Stimulated activated effector memory CD8-positive, alpha-beta T cell treated with anti-CD3 and anti-CD28 coated beads, Interleukin-12 subunit alpha, Interleukin-12 subunit beta, amount 100 ng/mL, for 72 hours (primary cell): Measurements from ENCODE around the gene KLHL22.
"Not testable (repeated sequence)": the region's sequence is repeated elsewhere in the genome, so short reads cannot be mapped to it uniquely, and the experiment has no call there.

Experiments used
- ATAC-seq: fragments of 150-1000 bp; cut with Tn5 transposase; 2 replicates; pipeline ENCODE4 v1.10.0; 2021
- DNase-seq, 2 donors: peaks; one replicate each; pipeline ENCODE4 v3.0.0; 2021 to 2022; ENCODE audit warnings: low spot score in 2 of 2
- H3K27ac Mint-ChIP-seq: one replicate; pipeline ENCODE4 v1.8.0; 2022; ENCODE audit warnings: mild to moderate bottlenecking, mixed read lengths
- H3K36me3 Mint-ChIP-seq: one replicate; pipeline ENCODE4 v1.8.0; 2022; ENCODE audit warnings: mild to moderate bottlenecking, mixed read lengths
- H3K4me1 Mint-ChIP-seq: one replicate; pipeline ENCODE4 v1.8.0; 2022; ENCODE audit warnings: mixed read lengths
- H3K4me3 Mint-ChIP-seq: one replicate; pipeline ENCODE4 v1.8.0; 2022; ENCODE audit warnings: mild to moderate bottlenecking, mixed read lengths
- H3K9me3 Mint-ChIP-seq: one replicate; pipeline ENCODE4 v1.8.0; 2022; ENCODE audit warnings: mixed read lengths

Gene KLHL22

DNA sequence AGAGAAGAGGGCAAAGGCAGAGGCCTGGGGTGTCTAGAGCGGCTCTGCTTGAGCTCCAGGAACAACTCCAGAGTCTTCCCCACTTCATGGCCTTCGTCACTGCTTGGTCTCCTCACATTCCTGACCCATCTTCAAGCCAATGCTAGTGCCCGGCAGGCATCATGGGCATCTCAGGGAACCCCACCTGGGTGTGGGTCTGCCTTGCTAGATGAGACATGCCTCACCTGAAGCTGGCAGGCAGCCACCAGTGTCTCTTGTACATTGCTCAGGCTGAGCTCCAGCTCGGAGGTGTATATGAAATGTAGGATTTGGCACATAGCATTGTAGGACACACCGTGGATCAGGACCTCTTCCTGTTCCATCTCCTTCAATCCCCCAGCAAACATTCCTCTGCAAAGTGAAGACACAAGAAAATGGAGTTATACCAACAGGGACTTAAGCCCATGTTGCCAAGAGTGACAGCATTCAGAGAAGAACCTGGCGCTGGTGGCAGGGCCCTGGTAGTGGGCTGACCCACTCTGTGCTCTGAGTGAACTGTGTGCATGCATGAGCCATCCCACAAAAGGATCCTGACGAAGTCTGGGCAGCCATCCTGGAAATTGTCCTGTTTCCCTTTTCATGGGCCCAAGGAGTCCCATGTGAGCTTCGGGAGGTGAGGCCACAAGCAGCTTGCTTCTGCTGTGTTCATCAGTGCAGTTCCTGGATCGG is 24.3 kb downstream of the KLHL22 start:
- Mint-ChIP-seq H3K27ac (peak overlapping the region; percentile 5), H3K36me3 (peaks cover 17% of the 10 kb centered on the region), H3K4me3 (no peak overlapping the region), H3K4me1 (peaks cover 11% of the 10 kb centered on the region), H3K9me3 (no peaks in the 10 kb centered on the region)
- no peak for ATAC-seq
- no peak for DNase-seq

DNA sequence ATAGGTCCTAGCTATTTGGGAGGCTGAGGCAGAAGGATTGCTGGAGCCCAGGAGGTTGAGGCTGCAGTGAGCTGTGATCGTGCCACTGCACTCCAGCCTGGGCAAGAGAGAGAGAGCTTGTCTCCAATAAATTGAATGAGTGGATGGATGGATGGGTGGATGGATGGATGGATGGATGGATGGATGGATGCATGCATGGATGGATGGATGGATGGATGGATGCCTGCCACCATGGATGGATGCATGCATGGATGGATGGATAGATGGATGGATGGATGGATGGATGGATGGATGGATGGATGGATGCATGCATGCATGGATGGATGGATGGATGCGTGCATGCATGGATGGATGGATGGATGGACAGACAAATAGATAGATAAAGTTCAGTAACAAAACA is 25.1 kb downstream of the KLHL22 start:
- ATAC-seq, H3K9me3 Mint-ChIP-seq: not testable (repeated sequence)
- H3K36me3 Mint-ChIP-seq = peaks cover 17% of the 10 kb centered on the region

DNA sequence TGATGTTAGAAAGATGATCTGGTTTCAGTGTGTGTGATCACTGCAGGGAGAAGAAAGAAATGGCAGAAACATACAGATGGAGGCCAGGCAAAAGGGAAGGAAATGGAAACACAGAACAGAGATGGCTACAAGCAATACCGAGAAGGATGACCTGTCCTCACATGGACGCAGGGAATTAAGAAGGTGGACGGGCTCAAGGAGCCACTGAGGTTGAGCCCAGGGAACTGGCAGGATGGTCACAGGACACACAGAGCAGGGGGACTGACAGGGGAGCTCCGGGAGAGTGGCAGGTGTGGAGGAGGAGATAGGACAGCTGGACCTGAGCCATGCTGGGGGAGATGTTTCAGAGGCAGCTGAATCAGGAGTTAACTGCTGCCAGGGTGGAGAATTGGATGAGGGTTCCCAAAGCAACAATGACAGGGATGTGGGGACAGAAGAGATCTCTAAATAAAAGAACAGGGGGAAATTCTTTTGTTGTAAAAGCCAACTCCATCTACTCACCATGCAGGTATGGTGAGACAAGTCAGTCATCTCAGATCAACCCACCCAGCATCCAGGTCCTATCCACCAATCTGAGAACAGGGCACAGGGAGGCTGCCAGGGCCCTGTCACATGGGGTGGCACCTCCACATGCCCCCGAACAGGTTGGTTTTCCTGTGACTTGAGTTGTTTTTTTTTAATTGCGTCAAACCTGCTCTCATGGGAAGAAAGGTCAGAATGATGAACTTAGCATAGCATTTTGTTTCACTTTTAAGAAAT is 26.3 kb downstream of the KLHL22 start:
- H3K27ac Mint-ChIP-seq = peak overlapping the region; percentile 71
- peaks cover 17% of the 10 kb centered on the region for H3K36me3 Mint-ChIP-seq
- ATAC-seq = no peak
- no peak for DNase-seq
- H3K9me3 Mint-ChIP-seq = no peaks in the 10 kb centered on the region
- no peak overlapping the region for H3K4me3 Mint-ChIP-seq
- peaks cover 27% of the 10 kb centered on the region for H3K4me1 Mint-ChIP-seq

More for the DNA sequence above, 25.1 kb downstream of the KLHL22 start:
- peak overlapping the region; percentile 5 for H3K27ac Mint-ChIP-seq
- not testable (repeated sequence) for H3K4me3 Mint-ChIP-seq, DNase-seq
- H3K4me1 Mint-ChIP-seq = peaks cover 15% of the 10 kb centered on the region

DNA sequence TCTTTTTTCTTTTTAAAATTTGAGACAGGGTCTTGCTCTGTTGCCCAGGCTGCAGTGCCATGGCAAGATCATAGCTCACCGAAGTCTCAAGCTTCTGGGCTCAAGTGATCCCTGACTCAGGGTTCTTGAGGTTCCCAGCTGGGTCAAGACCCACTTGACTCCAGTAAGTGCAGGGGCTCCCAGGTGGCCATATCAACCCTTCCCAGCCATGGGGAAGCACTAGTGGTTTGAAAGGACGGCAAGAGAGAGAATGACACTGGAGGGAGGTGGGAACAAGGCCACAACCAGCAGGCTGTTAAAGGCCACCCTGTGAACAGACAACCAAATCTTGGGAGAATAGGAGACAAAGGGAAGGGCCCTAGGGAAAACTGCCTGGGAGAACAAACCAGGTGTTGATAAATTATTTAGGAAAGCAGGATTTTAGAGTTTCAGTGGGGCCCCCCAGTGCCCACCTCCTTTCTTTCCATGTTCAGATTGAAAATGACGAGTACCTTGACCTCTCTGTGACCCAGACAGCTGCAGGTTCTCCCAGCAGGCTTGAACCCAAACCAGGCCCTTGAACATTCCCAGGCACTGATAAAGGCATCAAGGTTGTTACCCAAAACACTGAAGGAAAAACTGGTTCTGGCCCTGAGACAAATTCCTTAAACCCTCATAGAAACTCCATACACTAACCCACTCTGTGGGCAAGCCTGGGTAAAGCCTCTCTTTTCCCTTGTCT is 28.8 kb downstream of the KLHL22 start:
- peaks cover 43% of the 10 kb centered on the region for H3K4me1 Mint-ChIP-seq
- ATAC-seq = no peak
- H3K9me3 Mint-ChIP-seq = no peaks in the 10 kb centered on the region
- peaks cover 14% of the 10 kb centered on the region for H3K36me3 Mint-ChIP-seq
- no peak for DNase-seq
- peak overlapping the region; percentile 32 for H3K27ac Mint-ChIP-seq
- H3K4me3 Mint-ChIP-seq = no peak overlapping the region

DNA sequence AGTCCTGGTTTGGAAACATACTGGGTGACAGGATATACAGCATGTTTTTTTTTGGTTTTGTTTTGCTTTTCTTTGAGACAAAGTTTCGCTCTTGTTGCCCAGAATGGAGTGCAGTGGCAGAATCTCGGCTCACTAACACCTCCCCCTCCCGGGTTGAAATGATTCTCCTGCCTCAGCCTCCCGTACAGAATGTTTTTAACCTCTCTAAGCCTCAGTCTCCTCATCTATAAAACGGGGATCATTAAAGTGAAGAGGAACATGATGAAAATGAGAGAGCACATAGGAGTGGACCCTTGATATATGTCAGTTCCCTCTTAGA is 29.9 kb downstream of the KLHL22 start:
- Mint-ChIP-seq H3K36me3 (peaks cover 10% of the 10 kb centered on the region), H3K4me1 (peaks cover 43% of the 10 kb centered on the region), H3K27ac (peak overlapping the region; percentile 92), H3K9me3 (no peaks in the 10 kb centered on the region), H3K4me3 (no peak overlapping the region)
- ATAC-seq (no peak), DNase-seq (no peak)

DNA sequence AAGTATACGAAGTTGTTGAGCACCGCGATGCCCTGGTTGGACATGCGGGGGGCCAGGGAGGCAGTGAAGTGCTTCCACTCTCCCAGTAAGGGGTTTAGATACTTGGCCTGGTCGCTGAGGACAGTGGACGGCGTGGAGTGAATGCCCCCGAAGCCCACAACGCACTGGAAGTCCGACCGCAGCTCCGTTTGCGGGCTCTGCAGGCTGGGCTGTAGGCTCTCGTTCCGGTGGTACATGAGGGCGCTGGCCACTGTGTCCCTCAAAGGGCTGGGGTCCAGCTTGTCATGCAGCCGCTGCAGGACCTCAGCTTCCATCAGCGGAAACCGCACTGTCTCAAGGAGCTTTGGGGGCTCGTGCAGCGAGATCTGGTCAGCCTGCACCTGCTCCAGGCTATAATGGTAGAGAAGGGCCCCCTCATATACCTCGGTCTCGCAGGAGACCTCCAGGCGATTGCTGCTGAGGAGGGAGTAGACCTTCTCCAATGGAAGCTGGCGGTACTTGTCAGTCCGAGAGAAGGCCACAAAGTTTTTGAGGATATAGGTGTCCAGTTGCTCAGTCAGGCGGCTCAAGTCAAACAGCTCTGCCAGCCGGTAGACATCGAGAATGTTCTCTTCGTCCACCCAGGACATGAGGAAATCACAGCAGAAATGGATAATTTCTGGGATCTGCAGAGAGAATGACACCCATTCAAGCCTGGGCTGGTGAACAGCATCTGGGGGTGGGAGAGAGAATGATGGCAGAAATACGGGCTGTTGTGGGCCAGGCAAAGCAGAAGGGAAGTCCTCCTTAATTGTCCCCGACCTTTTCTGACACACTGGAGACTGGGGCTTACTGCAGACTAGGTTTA is 30.5 kb downstream of the KLHL22 start:
- H3K36me3 Mint-ChIP-seq = peaks cover 5% of the 10 kb centered on the region
- no peaks in the 10 kb centered on the region for H3K9me3 Mint-ChIP-seq
- H3K4me3 Mint-ChIP-seq = peak overlapping the region; percentile 53
- DNase-seq = no peak
- peaks cover 43% of the 10 kb centered on the region for H3K4me1 Mint-ChIP-seq
- no peak for ATAC-seq
- peak overlapping the region; percentile 92 for H3K27ac Mint-ChIP-seq

DNA sequence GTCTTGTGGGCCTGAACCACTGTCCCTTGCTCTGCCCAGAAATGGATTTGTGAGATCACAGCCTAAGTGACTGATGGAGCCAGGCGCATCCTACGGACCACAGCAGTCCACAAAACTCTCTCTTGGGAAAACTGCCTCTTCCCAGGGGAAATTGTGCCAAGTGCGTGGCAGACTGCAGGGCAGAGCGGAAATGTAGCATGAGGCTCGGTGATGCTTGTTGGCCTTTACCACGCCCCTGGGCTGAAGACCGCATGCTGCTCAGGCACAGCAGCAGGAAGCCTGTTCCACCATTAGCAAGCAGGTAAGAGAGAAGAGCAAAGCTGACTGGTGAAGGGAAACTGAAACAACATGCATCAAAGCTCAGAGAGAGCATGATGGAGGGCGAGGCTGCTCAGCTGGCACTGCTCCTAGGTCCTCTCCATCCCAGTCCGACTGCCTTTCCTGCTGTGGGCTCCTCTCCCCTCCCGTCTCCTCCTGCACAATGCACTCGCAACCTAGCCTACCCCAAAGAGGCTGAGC is 31.4 kb downstream of the KLHL22 start:
- DNase-seq = peak in 1 of 2 donors; percentile 62
- Mint-ChIP-seq H3K4me3 (peak overlapping the region; percentile 53), H3K36me3 (peaks cover under 1% of the 10 kb centered on the region), H3K4me1 (peaks cover 44% of the 10 kb centered on the region), H3K27ac (peak overlapping the region; percentile 92), H3K9me3 (no peaks in the 10 kb centered on the region)
- ATAC-seq = peak; percentile 88

DNA sequence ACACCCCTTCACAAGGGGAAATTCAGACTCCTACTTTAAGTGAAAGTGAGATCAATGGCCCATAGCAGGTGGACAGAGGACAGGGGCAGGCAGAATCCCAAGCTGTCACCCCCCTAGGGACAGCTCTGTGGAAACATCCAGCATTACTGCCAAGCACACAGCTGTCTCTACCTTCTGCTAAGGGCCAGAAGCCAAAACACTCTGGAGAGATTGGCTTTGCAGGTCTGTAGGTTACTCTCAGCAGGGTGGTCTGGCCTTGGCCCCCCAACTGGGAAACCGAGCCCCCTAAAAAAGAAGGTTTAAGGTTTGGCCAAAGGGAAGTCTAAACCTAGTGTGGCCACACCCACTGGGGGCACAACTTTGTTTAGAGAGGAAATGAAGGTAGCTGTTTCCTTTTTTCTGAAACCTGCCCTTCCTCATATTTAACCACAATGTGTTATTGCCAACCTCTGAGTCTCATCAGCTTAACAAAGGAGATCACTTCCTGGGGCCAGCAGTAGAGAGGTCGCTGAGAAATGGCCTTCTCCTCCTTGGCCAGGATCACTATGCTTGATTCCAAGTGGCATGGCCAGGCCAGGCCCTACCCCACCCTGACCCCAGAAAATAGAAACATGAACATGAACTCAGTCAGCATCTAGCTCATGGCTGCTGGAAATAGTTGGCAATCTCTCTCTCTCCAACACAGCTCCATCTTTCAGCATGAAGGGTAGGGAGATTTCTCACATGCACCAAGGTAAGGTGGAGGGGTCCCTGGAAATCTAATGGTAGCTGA is 32.1 kb downstream of the KLHL22 start:
- Mint-ChIP-seq H3K27ac (peak overlapping the region; percentile 92), H3K36me3 (no peaks in the 10 kb centered on the region), H3K4me1 (peaks cover 44% of the 10 kb centered on the region), H3K4me3 (peak overlapping the region; percentile 53), H3K9me3 (no peaks in the 10 kb centered on the region)
- peak; percentile 67 for ATAC-seq
- peak in 1 of 2 donors; percentile 54 for DNase-seq

DNA sequence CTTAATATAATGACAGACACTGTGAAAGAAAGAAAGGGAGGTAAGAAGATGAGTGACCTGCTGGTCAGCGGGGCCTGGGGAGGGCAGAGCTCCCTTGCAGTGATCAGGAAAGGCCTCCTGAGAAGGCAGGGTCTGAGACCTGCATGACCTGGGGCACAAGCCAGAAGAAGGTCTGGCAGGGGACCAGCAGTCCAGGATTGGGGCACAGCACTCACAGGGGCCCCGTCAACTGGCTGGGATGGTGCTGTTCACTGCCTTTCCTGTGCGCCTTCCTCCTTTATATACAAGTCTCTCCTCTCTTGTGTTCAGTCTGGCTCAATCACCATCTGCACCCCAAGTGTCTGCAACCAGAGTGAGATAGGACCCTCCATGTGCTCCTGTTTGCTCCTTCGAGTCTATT is 35.7 kb downstream of the KLHL22 start:
- H3K4me1 Mint-ChIP-seq = peaks cover 49% of the 10 kb centered on the region
- no peak overlapping the region for H3K4me3 Mint-ChIP-seq
- H3K36me3 Mint-ChIP-seq = peaks cover 11% of the 10 kb centered on the region
- ATAC-seq (no peak), DNase-seq (no peak)
- no peaks in the 10 kb centered on the region for H3K9me3 Mint-ChIP-seq
- H3K27ac Mint-ChIP-seq = peak overlapping the region; percentile 62

DNA sequence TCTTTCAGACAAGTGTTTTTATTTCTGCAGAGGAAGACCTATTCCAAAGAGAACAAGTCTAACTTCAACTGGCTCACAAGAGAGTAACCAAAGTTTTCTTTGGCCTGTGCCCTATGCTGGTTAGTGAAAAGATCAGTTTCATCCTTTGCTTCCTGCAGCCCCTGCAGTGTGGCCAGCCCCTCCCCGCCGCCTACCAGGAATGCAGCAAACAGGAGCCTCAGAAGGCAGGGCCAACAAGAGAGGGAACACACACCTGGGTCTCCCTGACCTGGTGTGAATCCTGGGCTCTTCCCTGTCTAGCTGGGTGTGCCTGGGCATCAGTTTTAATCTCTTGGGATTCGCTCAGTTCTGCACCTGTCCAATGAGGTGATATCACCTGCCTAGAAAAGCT is 36.4 kb downstream of the KLHL22 start:
- Mint-ChIP-seq H3K9me3 (no peaks in the 10 kb centered on the region), H3K4me3 (no peak overlapping the region), H3K4me1 (peaks cover 42% of the 10 kb centered on the region)

DNA sequence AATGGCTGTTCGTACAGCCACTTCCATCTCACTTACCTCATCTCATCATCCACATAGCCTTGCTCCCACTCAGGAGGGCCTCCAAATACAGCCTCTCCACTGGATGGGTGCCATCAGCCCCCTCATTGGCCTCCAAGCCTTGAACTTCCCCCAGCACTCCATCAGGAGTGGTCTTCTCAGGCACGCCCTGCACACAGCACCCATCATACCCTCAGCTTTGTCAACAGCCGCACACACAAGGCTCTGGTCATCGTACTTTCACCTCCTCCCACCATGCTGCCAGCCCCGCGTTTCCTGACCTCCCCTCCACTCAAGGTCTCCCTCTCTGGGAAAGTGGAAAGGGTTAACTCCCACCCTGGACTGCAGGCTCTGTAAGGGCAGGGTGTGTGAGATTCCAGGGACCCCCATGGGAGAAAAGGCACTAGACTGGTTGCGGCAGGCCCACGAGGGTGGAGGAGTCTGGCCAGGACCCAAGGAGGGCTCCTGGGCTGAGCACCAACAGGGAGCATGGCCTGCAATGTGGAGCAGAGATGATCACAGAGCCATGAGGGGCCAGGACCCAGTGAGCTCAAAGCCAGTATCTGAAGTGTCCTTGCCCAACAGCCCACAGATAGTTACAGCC is 37.0 kb downstream of the KLHL22 start:
- Mint-ChIP-seq H3K4me3 (no peak overlapping the region), H3K4me1 (peaks cover 37% of the 10 kb centered on the region), H3K27ac (no peak overlapping the region), H3K9me3 (no peaks in the 10 kb centered on the region), H3K36me3 (peaks cover 15% of the 10 kb centered on the region)
- ATAC-seq = no peak
- no peak for DNase-seq

More for the DNA sequence above, 36.4 kb downstream of the KLHL22 start:
- DNase-seq (no peak), ATAC-seq (no peak)
- H3K27ac Mint-ChIP-seq = peak overlapping the region; percentile 62
- peaks cover 12% of the 10 kb centered on the region for H3K36me3 Mint-ChIP-seq

DNA sequence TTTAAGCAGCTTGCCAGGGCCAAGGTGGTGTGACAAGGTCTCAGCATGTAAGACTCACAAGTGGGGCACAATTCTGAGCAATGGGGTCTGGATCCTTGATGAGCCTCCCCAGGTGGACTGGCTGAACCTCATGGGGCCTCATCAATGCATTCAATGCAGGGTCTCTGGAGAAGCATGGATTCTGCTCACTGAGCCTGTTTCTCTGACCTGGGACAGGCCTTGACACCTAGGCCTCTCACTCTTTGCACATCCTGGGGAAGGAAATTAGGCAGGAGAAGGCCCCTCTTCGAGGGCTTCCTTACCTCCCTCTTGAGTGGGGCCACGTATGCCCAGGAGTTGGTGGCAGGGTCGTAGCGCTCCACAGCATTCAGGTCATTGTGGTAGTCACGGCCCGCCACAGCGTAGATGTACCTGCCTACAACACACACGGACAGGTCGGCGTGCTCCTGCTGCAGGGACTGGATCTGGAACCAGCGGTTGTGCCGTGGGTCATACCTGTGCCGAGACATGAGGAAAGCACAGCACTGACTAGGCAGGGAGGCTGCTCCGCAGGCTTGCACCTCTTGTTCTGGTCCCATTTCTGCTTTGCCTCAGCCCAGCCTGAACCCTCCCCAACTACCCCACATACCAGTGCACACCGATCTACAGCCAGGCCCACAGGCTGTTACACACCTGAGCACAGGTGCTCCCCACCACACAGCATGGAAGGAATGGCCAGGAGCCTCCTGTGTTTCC is 37.9 kb downstream of the KLHL22 start:
- peaks cover 22% of the 10 kb centered on the region for H3K36me3 Mint-ChIP-seq
- no peak overlapping the region for H3K27ac Mint-ChIP-seq
- DNase-seq = no peak
- H3K4me1 Mint-ChIP-seq = peaks cover 27% of the 10 kb centered on the region
- ATAC-seq = no peak
- no peak overlapping the region for H3K4me3 Mint-ChIP-seq
- H3K9me3 Mint-ChIP-seq = no peaks in the 10 kb centered on the region

DNA sequence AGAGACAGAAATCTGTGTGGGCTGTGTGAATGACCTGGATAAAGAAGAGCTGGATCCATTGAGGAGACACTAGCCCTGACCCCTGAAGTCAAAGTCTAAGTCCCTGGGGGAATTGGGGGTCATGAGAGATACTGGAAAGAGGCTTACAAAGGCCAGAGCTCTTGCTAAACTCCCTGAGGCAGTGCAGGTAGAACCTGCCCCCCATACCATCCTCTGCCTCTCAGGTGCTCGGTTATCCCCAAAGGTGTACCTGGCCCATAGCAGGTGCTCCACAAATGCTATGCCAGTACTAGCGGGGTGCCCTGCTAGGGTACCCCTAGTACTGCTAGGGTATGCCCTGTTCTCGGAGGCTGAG is 38.9 kb downstream of the KLHL22 start:
- ATAC-seq (no peak), DNase-seq (no peak)
- Mint-ChIP-seq H3K27ac (no peak overlapping the region), H3K4me1 (peaks cover 27% of the 10 kb centered on the region), H3K9me3 (no peaks in the 10 kb centered on the region), H3K36me3 (peaks cover 22% of the 10 kb centered on the region), H3K4me3 (no peak overlapping the region)
